Urinary bladder (tissue), 4 donors: ENCODE results near the gene DRAM1. TPM values are rescaled to one million over a fixed set of nuclear protein-coding genes. Genes with fewer than 3 reads are reported as not detected.
"Not testable (repeated sequence)": the region's sequence is repeated elsewhere in the genome, so short reads cannot be mapped to it uniquely, and the experiment has no call there.

ENCODE experiments used
- DNase-seq: peaks from one replicate; pipeline ENCODE4 v3.0.0-alpha.2; 2015; ENCODE audit errors: extremely low spot score
- H3K27ac ChIP-seq: one replicate; pipeline ENCODE4 v1.5.1; 2013; ENCODE audit warnings: low read depth, mild to moderate bottlenecking, moderate library complexity
- H3K36me3 ChIP-seq: one replicate; pipeline ENCODE4 v1.6.1; 2013; ENCODE audit warnings: mild to moderate bottlenecking, moderate library complexity; ENCODE audit not compliant: insufficient read depth
- H3K4me1 ChIP-seq: one replicate; pipeline ENCODE4 v1.6.1; 2013; ENCODE audit warnings: mild to moderate bottlenecking, moderate library complexity; ENCODE audit not compliant: insufficient read depth
- H3K4me3 ChIP-seq: one replicate; pipeline ENCODE4 v1.5.1; 2013; ENCODE audit warnings: low read depth, low read length
- WGBS: extraction: QIAGEN DNeasy Blood & Tissue Kit; methylation state at CpG from one replicate; pipeline ENCODE4 v1.1.7; 2013; 5-methylcytosine and 5-hydroxymethylcytosine counted together
- polyA plus RNA-seq: library from polyadenylated mRNA; stranded (reverse); fragments of 200-250 nt; gene quantifications from one replicate; pipeline ENCODE4 v1.2.3, GENCODE V29; 2013
- total RNA-seq: library from RNA; depleted of rRNA; stranded (reverse); fragments of >200 nt; gene quantifications from one replicate; pipeline ENCODE4 v1.2.3, GENCODE V29; 2014
- donor health status: healthy with polysubstance abuse.
- donor health status: healthy.

The DRAM1 gene
- total and polyA plus RNA-seq, 2 donors = 14.0 to 19.4 TPM

- H3K4me3 ChIP-seq = no peak overlapping the region
- no peaks in the 10 kb centered on the region for H3K36me3 ChIP-seq
- DNase-seq = no peak
- no peak overlapping the region for H3K27ac ChIP-seq
- no peaks in the 10 kb centered on the region for H3K4me1 ChIP-seq
These were observed 24.4 kb upstream of the DRAM1 start for GRCh38 chr12:101852998-101853397.

GRCh38 chr12:101854747-101855146, 22.6 kb upstream of the DRAM1 start:
- WGBS = 95% methylated on average over 1 of the region's 1 CpG
- H3K36me3 ChIP-seq = no peaks in the 10 kb centered on the region
- H3K4me3 ChIP-seq = no peak overlapping the region
- H3K27ac ChIP-seq = no peak overlapping the region
- H3K4me1 ChIP-seq = no peaks in the 10 kb centered on the region
- no peak for DNase-seq

- Histone ChIP-seq H3K27ac (no peak overlapping the region), H3K36me3 (no peaks in the 10 kb centered on the region), H3K4me1 (no peaks in the 10 kb centered on the region), H3K4me3 (no peak overlapping the region)
- DNase-seq = no peak
- WGBS = 10% methylated on average over 3 of the region's 3 CpGs
These were observed 22.0 kb upstream of the DRAM1 start for GRCh38 chr12:101855364-101855884.

- Histone ChIP-seq H3K4me1 (no peaks in the 10 kb centered on the region), H3K27ac (no peak overlapping the region), H3K4me3 (no peak overlapping the region), H3K36me3 (no peaks in the 10 kb centered on the region)
- no peak for DNase-seq
- WGBS = 88% methylated on average over 3 of the region's 3 CpGs
These were observed 21.4 kb upstream of the DRAM1 start for GRCh38 chr12:101855976-101856375.

GRCh38 chr12:101856614-101857013, 20.8 kb upstream of the DRAM1 start:
- H3K27ac ChIP-seq, H3K4me3 ChIP-seq, DNase-seq, H3K4me1 ChIP-seq, H3K36me3 ChIP-seq: not testable (repeated sequence)
- WGBS = 85% methylated on average over 5 of the region's 5 CpGs

GRCh38 chr12:101857043-101857558, 20.3 kb upstream of the DRAM1 start:
- DNase-seq = no peak
- Histone ChIP-seq H3K36me3 (no peaks in the 10 kb centered on the region), H3K4me1 (no peaks in the 10 kb centered on the region), H3K27ac (no peak overlapping the region), H3K4me3 (no peak overlapping the region)
- WGBS = 34% methylated on average over 1 of the region's 1 CpG

GRCh38 chr12:101858361-101858760, 19.0 kb upstream of the DRAM1 start:
- DNase-seq = no peak
- H3K27ac ChIP-seq = no peak overlapping the region
- H3K4me1 ChIP-seq = no peaks in the 10 kb centered on the region
- no peaks in the 10 kb centered on the region for H3K36me3 ChIP-seq
- 88% methylated on average over 3 of the region's 3 CpGs for WGBS
- H3K4me3 ChIP-seq = no peak overlapping the region

GRCh38 chr12:101859664-101860607, 17.4 kb upstream of the DRAM1 start:
- Histone ChIP-seq H3K4me1 (no peaks in the 10 kb centered on the region), H3K36me3 (no peaks in the 10 kb centered on the region), H3K4me3 (no peak overlapping the region), H3K27ac (no peak overlapping the region)
- DNase-seq = no peak

- H3K36me3 ChIP-seq, H3K4me1 ChIP-seq, H3K4me3 ChIP-seq, DNase-seq, H3K27ac ChIP-seq: not testable (repeated sequence)
- 97% methylated on average over 2 of the region's 2 CpGs for WGBS
These were observed 15.7 kb upstream of the DRAM1 start for GRCh38 chr12:101861688-101862087.

- WGBS = 93% methylated on average over 2 of the region's 2 CpGs
- Histone ChIP-seq H3K36me3 (no peaks in the 10 kb centered on the region), H3K27ac (no peak overlapping the region), H3K4me1 (no peaks in the 10 kb centered on the region), H3K4me3 (no peak overlapping the region)
- DNase-seq = no peak
These were observed 15.1 kb upstream of the DRAM1 start for GRCh38 chr12:101862245-101862644.

GRCh38 chr12:101863981-101864380, 13.4 kb upstream of the DRAM1 start:
- no peak overlapping the region for H3K4me3 ChIP-seq
- no peak overlapping the region for H3K27ac ChIP-seq
- H3K36me3 ChIP-seq = no peaks in the 10 kb centered on the region
- no peak for DNase-seq
- H3K4me1 ChIP-seq = no peaks in the 10 kb centered on the region

- no peak overlapping the region for H3K27ac ChIP-seq
- no peak for DNase-seq
- WGBS = 50% methylated on average over 13 of the region's 13 CpGs
- H3K4me1 ChIP-seq = no peaks in the 10 kb centered on the region
- no peaks in the 10 kb centered on the region for H3K36me3 ChIP-seq
- H3K4me3 ChIP-seq = no peak overlapping the region
These were observed 10.6 kb upstream of the DRAM1 start for GRCh38 chr12:101866615-101867373.

- not testable (repeated sequence) for H3K36me3 ChIP-seq, H3K27ac ChIP-seq, H3K4me1 ChIP-seq, H3K4me3 ChIP-seq, DNase-seq
- 94% methylated on average over 3 of the region's 3 CpGs for WGBS
These were observed 9.8 kb upstream of the DRAM1 start for GRCh38 chr12:101867619-101868018.

GRCh38 chr12:101870925-101871324, 6.5 kb upstream of the DRAM1 start:
- whole genome bisulfite sequencing = 94% methylated on average over 1 of the region's 1 CpG
- no peak overlapping the region for H3K27ac ChIP-seq
- DNase-seq = no peak
- no peaks in the 10 kb centered on the region for H3K4me1 ChIP-seq
- no peak overlapping the region for H3K4me3 ChIP-seq
- no peaks in the 10 kb centered on the region for H3K36me3 ChIP-seq
